Stimulated activated CD4-positive, alpha-beta T cell treated with anti-CD3 and anti-CD28 coated beads, Interleukin-4, amount 100 ng/mL, for 1 hour (primary cell): Measurements from ENCODE around the gene SLC2A3.
"Not testable (repeated sequence)": the region's sequence is repeated elsewhere in the genome, so short reads cannot be mapped to it uniquely, and the experiment has no call there.

Experiments
- DNase-seq: peaks from one replicate; pipeline ENCODE4 v3.0.0-alpha.2; 2020

Gene SLC2A3

DNA sequence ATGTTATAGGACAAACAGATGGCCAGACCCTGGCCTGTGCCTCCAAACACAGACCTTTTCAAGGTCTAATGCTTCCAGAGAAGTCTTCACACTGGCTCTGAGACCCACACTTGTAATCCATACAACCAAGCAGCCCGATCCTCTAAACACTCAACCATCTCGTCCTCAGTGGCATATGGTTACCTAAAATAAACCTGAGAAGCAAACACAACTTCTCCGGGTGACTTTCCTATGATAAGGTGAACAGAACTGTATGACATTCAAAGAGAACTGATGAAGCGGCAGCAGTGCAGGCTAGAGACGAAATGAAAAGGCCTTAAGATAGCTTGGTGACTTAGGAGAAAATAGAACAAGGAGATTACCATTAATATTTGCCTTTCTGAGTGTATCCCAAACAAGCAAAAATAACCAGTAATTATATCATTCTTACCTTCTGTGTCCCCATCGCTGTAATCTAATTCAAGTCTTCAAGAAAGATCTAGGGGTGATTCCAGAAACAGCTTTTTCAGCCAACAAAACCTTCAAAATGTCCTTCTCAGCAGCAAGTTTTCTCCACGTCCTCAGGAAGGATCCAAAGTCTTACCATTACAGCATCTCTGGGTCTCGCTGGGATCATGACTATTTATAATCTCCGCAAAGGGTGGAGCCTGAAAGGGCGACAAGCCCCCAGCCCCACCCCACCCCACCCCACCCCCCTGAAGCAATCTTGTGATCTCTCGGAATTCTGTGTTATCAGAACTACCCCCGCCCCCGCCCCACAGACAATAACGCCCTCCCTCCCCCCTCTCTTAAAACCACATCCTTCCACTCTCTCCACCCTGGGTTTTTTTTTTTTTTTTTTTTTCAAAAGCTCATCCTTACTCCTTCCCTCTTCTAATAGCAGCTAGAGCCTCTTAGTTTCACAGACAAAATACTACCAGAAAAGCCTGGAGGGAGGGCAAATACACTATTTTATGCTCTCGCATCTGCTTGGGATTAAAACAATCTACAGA lies at the start of gene SLC2A3:
TSS of gene SLC2A3 (minus strand) at position 598 of the 992 bp plus-strand sequence. CDS start at position 445, 153 bp downstream.
- peak; percentile 62 for DNase-seq

DNA sequence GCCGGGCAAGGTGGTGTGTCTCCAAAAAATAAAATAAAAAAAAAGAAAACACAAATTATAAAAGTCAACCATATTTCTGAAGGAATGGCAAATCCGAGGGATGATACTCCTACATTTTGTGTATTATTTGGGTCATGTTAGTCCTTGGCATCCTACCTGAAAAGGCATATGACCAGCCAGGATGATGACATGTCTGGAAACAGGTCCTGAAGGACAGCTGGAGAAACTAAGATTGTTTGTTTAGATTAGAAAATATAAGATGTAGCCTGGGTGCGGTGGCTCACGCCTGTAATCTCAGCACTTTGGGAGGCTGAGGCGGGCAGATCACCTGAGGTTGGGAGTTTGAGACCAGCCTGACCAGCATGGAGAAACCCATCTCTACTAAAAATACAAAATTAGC lies 48.9 kb upstream of the SLC2A3 start:
- DNase-seq: no peak

DNA sequence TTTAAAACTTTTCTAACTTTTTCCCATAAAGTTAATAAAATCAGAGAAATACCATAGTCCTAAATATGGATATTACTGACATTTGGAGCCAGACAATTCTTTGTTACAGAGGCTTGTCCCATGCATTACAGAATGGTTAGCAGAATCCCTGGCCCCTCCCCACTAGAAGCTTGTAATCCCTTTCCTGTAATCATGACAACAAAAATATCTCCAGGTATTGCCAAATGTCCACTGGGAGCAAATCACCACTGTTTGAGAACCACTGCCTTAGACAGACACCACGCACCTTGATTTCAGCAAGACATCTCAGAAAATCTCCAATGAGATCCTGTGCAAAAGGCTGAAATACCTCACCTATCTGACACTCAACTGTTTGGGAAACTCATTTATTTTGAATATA lies 47.5 kb upstream of the SLC2A3 start:
- DNase-seq: not testable (repeated sequence)

DNA sequence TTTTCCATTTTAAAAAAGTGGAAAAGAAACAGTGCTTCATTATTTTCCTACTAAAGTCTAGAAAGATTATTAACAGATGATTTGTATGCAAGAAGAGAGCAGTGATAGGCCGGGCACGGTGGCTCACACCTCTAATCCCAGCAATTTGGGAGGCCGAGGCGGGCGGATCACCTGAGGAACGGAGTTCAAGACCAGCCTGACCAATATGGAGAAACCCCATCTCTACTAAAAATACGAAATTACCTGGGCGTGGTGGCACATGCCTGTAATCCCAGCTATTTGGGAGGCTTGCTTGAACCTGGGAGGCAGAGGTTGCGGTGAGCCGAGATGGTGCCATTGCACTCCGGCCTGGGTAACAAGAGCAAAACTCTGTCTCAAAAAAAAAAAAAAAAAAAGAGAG lies 47.0 kb upstream of the SLC2A3 start:
- DNase-seq: not testable (repeated sequence)

DNA sequence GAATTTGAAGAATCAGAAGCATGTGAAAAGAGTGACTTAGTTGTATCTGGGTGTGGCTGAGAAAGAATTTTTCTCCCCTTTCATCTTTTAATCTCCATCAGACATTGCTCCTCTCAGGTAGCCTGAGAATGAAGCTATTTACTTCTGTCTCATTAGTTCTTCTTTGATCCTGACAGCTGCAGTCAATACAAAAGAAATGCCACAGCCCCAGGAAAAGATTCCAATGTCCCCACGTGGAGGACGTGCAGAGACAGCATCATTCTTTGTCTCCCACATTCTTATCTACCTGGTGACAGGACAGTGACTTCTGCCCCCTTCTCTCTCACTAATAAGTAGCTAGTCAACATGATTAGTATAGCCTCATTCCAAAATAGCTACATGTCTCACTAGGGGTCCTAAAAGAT lies 46.3 kb upstream of the SLC2A3 start:
- not testable (repeated sequence) for DNase-seq

DNA sequence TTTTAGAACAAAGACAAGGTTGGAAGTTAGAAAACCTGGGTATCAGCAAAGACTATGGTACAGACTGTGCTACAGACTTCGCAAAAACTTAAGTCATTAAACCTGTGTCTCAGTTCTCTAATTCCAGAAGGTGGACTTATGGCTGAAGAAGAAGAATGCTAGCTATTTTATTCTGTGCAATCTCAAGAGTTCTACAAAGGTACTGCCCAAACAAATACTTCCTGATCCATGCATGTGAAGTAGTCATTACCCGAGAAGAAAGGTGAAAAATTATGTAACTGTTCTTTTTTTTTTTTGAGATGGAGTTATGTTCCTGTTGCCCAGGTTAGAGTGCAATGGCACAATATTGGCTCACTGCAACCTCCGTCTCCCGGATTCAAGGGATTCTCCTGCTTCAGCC lies 45.5 kb upstream of the SLC2A3 start:
- DNase-seq: no peak

DNA sequence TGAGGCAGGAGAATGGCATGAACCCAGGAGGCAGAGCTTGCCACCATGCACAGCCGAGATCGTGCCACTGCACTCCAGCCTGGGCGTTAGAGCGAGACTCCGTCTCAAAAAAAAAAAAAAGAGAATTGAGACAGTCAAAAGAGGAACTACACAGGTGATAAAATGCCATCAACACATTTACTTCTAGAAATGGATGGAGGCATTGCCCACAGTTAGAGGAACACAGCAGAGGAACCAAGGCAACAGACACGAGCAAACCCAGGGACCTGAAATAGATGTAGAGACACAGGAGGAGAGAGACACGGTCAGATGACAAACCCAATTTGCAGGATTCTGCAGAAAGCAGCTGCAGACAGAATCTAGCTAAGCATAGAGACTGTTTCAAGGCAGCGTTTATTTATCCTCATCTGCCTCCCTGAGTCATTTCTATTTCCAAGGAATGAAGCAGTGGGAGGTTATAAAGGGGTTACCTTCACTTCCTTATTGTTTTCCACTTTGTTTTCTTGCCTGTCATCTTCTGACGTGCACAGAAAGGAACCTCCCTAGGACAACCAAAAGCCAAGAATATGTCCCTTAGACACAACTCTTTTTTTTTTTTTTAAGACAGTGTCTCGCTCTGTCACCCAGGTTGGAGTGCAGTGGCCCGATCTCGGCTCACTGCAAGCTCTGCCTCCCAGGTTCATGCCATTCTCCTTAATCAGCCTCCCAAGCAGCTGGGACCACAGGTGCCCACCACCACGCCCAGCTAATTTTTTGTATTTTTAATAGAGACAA lies 41.6 kb upstream of the SLC2A3 start:
- DNase-seq: not testable (repeated sequence)

DNA sequence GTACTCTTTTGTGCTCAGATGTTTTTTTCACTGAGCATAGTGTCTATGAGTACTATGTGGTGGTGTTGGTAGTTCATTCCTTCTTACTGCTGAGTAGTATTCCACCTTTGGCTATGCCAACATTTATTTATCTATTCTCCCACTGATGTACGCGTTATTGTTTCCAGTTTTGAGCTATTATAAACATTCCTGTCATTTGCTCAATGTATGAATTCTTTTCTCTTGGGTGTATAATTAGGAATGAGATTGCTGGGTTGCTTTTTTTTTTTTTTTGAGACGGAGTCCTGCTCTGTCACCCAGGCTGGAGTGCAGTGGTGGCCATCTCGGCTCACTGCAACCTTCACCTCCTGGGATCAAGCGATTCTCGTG lies 37.5 kb upstream of the SLC2A3 start:
- no peak for DNase-seq

DNA sequence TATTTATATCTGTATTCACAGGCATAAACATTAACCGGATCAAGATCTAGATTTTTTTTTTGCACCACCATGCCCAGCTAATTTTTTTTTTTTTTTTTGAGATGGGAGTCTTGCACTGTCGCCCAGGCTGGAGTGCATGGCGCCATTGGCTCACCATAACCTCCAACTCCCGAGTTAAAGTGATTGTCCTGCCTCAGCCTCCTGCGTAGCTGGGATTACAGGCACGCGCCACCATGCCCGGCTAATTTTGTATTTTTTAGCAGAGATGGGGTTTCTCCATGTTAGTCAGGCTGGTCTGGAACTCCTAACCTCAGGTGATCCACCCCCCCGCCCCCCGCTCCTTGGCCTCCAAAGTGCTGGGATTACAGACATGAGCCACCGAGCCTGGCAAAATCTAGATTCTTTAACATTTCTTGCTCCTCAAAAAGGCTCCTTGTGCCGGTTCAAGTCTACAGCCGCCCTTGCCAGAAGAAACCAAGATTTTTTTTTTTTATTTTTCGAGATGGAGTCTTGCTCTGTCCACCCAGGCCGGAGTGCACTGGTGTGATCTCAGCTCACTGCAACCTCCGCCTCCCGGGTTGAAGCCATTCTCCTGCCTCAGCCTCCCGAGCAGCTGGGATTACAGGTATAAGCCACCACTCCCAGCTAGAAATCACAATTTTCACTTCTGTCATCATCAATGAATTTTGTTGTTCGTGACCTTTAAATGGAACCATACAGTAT lies 36.9 kb upstream of the SLC2A3 start:
- no peak for DNase-seq

DNA sequence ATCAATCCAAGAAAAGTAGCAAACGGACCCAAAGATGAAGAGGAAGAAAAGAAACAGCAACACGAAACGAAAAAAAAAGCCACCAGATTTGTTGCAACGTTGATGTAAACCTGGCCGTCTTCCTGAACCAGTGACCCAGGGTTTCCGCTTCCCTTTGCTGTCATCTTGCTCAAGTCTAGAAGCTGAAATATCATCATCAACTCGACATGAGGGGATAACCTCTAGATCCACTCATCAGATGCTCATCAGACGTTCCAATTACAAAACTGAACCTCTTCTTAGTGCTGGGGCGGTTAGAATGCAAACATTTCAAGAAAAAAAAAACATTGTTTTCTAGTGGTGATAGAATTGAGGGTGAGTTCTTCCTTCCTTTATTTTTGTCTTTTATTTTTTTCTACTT lies 36.3 kb upstream of the SLC2A3 start:
- DNase-seq: not testable (repeated sequence)

DNA sequence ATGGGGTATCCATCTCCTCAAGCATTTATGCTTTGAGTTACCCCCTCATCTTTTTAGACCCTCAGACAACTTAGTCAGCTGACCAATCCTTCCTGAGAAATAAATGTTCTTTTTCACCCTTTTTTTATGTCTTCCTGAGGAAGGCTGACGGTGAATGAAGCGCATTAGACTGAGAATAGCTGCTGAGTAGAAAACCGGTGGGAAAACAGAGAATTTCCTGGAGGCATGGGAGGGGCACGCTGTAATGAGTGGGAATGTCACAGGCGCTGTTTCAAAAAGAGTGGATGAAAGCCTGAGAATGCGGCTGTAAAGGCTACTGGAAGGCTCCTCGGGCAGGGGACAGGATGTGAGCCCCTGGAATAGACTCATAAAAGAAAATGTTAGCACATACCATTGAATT lies 35.8 kb upstream of the SLC2A3 start:
- DNase-seq: not testable (repeated sequence)

DNA sequence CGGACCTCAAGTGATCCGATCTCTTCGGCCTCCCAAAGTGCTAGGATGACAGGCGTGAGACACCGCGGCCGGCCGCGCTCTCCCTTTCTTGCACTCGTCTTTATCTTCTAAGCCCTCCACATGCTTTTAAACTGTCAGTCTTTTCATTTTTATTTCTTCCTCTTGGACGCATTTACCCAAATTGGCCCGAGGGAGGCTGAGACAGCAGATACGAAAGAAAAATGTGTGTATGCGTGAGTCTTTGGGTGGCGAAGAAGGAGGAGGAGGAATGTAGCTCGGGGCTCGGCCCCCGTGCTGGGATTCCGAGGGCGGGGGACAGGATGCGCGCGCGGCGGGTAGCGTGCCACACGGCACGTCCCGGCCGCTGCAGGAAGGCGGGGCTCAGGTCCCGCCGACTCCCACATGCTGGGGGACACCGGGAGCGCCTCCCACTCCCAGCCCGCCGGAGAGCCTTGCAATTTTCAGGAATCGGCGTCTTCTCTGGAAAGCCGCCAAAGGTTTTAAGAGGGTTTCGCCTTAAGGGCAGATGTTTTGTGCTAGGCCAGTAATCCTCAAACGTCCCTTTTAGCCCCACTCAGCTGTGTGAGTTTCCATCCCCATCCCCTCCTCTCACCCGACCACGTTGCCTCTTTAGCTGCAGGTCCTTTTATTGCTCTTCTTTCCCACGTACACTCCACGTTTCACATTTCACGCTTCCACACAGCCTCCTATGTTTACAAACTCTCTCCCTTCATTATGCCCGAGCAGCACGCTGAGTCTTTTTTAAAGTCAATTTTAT lies 34.7 kb upstream of the SLC2A3 start:
- DNase-seq: peak; percentile 94

DNA sequence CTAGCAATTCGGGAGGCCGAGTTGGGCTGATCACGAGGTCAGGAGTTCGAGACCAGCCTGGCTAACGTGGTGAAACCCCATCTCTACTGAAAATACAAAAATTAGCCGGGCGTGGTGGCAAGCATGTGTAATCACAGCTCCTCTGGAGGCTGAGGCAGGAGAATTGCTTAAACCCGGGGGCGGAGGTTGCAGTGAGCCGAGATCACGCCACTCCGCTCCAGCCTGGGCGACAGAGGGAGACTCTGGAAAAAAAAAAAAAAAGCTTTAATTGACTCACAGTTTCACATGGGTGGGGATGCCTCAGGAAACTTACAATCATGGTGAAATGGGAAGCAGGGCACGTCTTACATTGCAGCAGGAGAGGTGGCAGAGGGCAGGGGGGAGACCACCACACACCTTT lies 30.6 kb upstream of the SLC2A3 start:
- no peak for DNase-seq

DNA sequence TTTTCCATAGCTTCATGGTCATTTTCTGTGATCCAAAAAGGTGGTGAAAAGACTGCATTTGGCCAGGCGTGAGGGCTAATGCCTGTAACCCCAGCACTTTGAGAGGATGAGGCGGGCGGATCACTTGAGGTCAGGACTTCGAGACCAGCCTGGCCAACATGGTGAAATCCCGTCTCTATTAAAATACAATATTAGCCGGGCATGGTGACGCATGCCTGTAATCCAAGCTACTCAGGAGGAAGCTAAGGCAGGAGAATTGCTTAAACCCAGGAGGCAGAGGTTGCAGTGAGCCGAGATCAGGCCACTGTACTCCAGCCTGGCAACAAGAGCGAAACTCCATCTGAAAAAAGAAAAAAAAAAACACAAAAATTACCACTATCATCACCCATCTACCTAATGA lies 28.7 kb upstream of the SLC2A3 start:
- DNase-seq: not testable (repeated sequence)

DNA sequence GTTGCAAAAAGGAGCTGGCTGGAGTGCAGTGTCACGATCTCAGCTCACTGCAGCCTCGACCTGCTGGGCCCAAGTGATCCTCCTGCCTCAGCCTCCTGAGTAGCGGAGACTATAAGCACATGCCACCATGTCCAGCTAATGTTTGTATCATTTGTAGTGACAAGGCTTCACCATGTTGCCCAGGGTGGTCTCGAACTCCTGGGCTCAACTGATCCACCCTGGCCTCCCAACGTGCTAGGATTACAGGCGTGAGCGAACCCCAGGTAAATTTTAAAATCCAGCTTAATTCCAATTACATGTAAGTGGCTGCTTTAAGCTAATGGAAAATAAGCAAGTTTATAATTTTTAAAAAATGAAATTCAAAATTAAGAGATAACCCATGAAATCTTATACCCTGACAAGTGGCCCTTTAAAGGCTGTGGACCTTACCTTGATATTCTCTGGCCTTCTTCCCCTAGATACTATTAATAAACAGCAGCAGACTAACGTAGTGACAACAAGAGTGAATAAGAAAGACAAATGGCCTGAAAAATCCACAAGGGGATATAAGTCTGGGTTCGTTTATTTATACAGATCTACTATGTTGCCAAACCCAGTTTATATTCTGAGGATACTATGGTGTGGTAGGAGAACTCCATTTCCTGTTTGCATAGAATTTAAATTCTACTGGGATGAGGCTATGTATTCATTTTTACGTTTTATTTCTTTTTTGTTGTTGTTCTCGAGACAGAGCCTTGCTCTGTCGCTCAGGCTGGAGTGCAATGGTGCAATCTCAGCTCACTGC lies 25.6 kb upstream of the SLC2A3 start:
- DNase-seq: no peak

DNA sequence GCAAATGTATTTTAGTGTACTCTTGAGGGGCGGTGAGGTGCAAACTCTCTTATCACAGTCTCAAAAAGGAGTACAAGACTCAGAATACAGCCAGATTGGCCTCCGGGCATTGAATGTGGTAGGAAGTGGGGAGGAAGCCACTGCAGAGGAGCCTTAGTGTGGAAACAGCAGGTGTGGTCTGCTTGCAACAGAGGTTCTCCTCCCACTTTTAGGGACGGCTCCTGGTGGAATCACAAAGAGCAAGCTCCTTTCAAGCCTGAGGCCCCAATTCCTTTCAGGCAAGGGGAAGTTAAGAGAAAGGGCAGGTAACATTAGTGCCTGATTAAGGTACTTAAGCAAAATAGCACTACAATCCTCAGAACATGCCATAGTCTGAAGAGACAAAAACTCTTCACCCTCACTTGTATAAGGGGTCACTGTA lies 23.7 kb upstream of the SLC2A3 start:
- peak; percentile 30 for DNase-seq

DNA sequence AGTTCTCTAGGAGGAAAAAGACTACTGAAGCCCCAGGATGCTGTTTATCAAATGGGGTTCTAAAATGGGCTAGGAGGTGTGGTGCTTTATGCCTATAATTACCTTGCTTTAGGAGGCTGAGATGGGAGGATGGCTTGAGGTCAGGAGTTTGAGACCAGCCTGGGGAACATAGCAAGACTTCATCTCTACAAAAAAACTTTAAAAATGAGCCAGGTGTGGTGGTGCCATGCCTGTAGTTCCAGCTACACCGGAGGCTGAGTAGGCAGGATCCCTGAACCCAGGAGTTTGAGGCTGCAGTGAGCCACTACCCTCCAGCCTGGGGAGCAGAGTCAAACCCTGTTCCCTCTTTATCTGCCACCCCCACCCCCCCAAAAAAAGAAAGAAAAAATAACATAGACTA lies 23.3 kb upstream of the SLC2A3 start:
- DNase-seq: no peak

DNA sequence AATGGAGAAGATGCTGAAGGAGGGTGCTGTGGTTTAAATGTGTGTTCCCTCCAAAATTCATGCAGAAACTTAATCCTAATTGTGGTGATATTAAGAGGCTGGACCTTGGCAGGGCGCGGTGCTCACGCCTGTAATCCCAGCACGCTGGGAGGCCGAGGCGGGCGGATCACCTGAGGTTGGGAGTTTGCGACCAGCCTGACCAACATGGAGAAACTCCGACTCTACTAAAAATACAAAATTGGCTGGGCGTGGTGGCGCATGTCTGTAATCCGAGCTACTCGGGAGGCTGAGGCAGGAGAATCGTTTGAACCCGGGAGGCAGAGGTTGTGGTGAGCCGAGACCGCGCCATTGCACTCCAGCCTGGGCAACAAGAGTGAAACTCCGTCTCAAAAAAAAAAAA lies 18.9 kb upstream of the SLC2A3 start:
- not testable (repeated sequence) for DNase-seq

DNA sequence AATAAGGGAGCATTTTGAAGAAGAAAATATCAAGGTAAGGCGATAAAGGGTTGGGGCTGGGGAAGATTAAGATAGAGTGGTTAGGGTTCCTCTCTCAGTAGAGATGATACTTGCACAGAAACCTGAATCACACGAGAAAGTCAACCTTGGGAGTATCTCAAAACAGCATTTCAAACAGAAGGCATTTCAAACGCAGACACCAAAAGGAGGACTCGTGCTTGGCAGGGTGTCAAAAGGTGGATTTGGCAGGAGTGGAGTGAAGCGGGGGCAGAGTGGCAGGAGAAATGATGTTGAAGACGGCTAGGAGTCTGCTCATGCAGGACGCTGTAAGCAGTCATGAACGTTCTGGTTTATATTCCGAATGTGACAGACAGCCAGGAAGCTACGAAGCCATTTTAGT lies 18.4 kb upstream of the SLC2A3 start:
- DNase-seq: not testable (repeated sequence)

DNA sequence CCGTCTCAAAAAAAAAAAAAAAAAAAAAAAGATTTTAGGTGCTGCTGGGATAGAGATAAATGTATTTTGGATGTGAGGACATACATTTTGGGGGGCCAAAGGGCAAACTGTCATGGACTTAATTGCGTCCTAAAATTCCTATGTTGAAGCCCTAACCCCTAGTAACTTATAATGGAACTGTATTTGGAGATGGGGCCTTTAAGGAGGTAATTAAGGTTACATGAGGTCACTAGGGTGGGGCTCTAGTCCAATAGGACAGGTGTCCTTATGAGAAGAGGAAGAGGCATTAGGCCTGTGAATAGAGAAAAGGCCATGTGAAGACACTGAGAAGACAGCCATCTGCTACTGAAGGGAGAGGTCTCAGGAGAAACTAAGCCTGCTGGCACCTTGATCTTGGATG lies 17.9 kb upstream of the SLC2A3 start:
- not testable (repeated sequence) for DNase-seq

DNA sequence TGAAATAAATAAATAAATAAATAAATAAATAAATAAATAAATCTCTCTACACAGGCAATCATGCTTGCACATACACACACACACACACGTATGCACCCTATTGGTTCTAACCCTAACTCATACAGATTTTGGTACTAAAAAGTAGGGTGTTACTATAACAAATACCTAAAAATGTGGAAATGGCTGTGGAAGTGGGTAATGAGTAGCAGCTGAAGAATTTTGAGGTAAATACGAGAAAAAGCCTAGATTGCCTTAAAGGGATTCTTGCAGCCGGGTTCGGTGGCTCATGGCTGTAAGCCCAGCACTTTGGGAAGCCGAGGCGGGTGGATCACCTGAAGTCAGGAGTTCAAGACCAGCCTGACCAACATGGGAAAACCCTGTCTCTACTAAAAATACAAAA lies 15.7 kb upstream of the SLC2A3 start:
- no peak for DNase-seq
